Activated CD4-positive, alpha-beta T cell treated with anti-CD3 and anti-CD28 coated beads, Interleukin-2, amount 50 U/mL, for 48 hours (primary cell): ENCODE results near the gene TMEM42.
"Not testable (repeated sequence)": the region's sequence is repeated elsewhere in the genome, so short reads cannot be mapped to it uniquely, and the experiment has no call there.

Experiments
- DNase-seq, 2 experiments: peaks; one replicate each; pipeline ENCODE4 v3.0.0-alpha.2; 2020

TMEM42 gene

DNA sequence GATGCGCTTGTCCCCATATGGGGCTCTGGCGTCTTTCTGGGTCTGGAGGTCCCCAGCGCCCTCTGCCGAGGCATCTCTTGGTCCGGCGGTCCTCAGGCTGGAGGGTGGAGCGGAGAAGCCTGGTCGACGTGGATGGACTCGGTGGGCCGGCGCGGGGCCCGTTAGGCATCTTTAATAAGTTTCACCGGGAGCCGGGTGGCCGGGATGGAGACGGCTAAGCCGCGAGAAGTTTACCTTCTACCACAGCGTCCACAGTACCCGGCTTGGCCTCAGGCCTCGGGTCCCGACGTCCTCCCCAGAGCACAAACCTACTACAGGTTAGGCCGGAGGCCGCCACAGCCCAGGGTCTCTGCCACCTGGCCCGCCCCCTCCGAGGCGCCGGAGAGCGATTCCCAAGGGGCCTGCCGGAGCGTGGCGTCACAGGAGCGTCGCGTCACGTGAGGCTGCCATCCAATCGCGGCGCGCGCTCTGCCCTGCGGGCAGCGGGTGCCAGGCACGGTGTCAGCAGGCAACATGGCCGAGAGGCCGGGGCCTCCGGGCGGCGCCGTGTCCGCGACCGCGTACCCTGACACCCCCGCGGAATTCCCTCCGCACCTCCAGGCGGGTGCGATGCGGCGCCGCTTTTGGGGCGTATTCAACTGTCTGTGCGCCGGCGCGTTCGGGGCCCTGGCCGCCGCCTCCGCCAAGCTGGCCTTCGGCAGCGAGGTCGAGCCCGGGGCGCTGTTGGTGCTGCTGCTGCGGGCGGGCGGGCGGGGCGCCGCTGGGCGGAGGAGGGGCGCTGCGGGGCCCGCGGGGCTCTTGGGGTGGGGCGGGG, at the start of gene TMEM42:
Gene TMEM42, plus strand, starts transcription at position 501 of the 814 bp plus-strand sequence. Its CDS starts 13 bp downstream, at position 514.
- peak; percentile 86 to 88 for DNase-seq

- DNase-seq: no peak
These were observed 47.0 kb upstream of the TMEM42 start for GRCh38 chr3:44814751-44815150.

DNA sequence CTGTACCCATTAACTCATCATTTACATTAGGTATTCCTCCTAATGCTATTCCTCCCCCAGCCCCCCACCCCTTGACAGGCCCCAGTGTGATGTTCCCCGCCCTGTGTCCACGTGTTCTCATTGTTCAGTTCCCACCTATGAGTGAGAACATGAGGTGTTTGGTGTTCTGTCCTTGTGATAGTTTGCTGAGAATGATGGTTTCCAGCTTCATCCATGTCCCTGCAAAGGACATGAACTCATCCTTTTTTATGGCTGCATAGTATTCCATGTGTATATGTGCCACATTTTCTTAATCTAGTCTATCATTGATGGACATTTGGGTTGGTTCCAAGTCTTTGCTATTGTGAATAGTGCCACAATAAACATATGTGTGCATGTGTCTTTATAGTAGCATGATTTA, 45.4 kb upstream of the TMEM42 start:
- not testable (repeated sequence) for DNase-seq

DNA sequence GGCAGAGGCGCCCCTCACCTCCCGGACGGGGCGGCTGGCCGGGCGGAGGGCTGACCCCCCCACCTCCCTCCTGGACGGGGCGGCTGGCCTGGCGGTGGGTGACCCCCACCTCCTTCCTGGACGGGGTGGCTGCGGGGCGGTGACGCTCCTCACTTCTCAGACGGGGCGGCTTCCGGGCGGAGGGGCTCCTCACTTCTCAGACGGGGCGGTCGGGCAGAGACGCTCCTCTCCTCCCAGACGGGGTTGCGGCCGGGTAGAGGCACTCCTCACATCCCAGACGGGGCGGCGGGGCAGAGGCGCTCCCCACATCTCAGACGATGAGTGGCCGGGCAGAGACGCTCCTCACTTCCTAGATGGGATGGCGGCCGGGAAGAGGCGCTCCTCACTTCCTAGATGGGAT, 40.5 kb upstream of the TMEM42 start:
- DNase-seq: not testable (repeated sequence)

GRCh38 chr3:44825264-44825925, 36.3 kb upstream of the TMEM42 start:
- DNase-seq: no peak

DNA sequence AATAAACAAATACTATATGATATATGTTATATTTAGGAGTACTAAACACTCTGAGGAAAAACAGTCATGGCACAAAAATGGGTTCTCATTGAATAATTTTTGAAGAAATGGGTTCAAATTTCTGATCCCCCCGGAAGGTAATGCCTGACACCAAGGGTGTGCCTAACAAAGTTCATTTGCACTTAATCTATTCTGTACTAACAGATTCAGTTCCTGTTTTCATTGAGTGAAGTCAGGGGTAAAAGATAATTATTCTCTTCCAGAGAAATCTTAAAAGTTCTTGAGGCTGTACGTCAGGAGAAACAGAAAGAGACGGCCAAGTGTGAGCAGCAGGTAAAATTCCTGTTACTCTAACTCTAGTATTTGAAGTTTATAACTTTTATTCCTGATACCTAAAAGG, 34.5 kb upstream of the TMEM42 start:
- DNase-seq: no peak

DNA sequence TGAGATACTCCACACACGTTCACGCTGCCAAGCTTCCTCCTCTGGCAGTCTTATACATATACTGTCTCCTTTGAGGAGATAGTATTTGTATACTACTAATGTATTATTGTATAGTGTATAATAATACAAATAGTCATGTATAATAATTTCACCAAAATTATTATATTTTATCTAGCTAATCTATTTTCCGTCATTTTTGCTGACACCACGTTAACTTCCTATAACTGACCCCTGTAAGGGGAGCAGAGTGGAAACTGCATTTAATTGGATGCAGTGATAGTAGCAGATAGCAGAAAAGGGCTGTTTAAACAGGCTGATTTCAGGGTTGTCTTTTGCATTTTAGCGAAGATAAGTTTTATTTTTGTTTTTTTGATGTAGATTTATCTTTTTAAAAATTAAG, 30.5 kb upstream of the TMEM42 start:
- no peak for DNase-seq

- DNase-seq: no peak
These were observed 29.7 kb upstream of the TMEM42 start for GRCh38 chr3:44832032-44832431.

- DNase-seq: no peak
These were observed 28.7 kb upstream of the TMEM42 start for GRCh38 chr3:44832965-44833364.

DNA sequence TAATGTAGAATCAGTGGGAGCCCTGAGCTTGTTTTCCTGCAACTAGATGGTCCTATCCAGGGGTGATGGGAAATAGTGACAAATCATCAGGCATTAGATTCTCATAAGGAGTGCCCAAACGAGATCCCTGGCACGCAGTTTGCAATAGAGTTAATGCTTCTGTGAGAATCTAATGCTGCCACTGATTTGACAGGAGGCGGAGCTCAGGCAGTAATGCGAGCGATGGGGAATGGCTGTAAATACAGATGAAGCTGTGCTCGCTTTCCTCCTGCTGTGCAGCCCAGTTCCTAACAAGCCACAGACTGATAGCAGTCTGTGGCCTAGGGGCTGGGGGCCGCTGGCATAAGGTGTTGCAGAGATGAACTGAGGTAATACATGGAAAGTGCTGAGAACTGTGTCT, 28.3 kb upstream of the TMEM42 start:
- no peak for DNase-seq

DNA sequence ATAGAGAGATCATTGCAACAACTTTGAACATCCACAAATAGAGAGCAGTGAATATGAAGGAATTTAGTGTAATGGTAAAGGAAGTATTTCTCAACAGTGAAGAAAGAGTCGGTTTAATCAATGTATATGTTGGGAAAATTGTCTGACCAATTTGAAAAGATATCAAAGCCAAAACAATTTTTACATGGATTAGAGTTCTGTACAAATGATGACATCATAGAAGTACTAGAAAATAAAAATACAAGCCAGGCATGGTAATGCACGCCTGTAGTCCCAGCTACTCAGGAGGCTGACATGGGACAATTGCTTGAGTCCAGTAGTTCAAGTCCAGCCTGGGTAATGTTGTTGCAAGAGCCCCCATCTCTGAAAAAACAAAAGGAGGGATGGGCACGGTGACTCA, 26.0 kb upstream of the TMEM42 start:
- DNase-seq: no peak

DNA sequence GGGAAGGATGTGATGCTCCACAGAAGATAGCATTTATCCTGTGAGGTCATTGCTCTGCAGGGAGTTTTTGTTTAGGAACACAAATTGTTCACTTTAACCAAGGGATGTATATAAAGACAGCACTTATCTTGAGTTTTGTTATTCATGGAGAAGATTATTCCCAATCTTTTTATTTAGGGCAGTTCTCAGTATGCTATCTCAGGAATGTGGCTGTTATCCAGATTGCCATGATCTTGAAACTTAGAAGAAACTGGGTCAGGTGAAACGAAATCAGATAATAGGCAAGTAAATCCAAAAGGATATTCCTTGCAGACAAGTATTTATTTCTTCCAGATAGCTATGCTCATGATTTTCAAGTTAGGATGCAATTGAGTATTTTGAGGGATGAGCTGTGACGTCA, 19.3 kb upstream of the TMEM42 start:
- DNase-seq: no peak

GRCh38 chr3:44845528-44846520, 15.9 kb upstream of the TMEM42 start:
- DNase-seq: no peak

DNA sequence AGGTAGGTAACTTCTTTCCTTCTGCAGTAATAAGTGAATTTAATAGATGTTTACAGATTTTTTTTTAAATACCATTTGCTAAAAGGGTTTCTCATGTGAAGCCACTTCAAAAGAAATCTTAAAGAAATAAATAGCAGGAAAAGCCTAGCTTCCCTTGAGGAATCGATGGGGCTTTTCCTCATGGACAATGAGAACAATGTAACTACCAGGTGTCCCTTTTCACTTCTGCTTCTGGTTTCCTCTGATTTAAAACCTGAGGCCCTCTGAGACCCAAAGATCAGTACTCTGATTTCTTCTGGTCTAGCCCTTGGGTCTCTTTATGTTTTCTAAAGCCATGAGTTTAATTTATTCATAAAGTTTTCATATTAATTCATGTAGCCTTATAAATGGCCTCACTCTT, 13.1 kb upstream of the TMEM42 start:
- DNase-seq: no peak

DNA sequence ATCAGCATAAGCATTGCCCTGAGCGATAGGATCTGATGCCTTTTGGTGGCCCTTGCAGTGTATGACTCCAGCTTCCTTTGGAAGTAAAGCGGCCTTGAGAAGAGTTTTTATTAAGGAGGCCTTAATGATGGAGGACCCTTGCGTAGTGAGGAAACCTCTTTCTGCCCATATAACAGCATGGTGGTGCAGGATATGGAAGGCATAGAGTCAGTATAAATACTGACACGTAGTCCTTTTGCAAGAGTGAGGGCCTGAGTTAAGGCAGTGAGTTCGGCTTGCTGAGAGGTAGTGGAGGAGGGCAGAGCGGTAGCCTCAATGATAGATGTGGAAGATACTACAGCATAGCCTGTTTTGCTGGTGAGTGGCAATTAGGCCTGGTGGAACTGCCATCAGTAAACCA, 5.0 kb upstream of the TMEM42 start:
- DNase-seq: not testable (repeated sequence)

DNA sequence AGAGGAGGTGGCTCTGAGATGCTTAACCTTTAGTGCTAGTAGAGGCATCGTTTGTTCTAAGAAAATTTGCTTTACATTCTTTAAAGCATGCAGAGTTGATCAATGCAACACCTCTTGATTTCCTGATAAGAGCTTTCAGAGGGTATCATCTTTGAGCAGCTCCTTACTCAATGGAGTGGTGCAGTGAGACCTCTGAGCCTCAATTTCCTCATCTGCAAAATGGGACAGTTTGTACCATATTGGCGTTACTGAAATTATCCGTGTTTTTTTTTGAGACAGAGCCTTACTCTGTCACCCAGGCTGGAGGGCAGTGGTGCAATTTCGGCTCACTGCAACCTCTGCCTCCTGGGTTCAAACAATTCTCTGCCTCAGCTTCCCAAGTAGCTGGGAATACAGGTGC, 1.6 kb upstream of the TMEM42 start:
- no peak for DNase-seq

GRCh38 chr3:44862226-44862637, 520 bp downstream of the TMEM42 start:
- DNase-seq: no peak

DNA sequence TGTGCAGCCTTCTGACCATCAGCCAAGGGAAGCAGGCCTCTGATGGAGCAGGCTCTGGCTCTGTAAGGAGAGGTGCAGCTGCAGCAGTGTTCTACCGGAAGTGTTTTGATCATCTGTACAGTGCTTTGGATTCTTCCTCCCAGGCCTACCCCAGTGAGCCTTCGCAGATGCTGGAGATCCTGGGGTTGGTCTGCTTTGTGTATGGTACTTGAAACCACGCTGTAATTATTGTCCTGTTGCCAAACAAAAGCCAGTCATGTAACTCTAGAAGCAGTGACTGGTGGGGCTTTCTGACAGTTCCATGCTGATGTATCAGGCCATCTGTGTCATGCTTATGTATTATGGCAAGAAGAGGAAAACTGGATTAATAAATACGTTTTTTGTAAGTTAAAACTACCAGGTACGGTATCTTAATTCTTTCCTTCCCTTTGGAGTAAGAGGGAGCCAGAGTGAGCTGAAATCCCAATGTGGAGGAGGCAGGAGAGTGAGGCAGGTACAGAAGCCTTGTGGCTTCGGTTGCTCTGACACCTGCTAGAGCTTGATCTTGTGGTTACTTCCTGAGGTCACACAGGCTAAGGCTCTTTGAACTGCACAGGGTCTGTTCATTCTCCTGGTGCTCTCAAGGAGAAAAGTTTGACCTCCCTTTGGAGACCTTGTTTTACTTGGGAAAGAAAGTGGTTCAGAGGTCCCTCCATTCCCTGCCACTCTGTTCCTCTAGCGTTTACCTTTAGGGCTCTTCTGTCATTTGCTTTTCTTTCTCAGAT, 3.7 kb downstream of the TMEM42 start:
- no peak for DNase-seq

DNA sequence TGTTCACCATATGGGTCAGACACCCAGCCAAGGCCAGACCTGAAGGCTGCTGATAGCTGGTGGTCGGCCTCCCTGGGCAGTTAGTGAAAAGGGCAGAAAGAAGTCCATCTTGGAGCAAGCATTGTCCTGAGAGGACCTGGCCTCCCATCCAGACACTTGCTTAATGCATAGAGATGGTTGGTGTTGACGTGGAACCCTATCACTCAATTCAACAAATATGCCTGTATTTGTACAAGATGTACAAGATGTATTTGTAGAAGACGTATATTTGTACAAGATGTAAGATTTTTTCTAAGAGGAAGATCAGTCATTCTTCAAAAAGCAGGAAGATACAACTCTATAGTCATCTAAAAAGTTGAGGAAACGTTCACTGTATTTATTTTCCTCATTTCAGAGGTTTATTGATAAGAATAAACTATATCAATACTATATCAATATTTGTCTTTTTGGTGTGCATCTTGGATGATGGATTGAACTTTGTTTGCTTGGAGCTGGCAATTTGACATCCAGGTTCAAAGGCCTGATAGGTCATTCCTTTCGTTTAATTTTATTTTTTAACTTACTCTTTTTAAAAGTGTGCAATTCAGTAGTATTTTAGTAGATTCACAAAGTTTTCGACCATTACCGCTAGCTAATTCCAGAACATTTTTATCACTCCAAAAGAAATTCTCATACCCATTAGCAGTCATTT, 5.9 kb downstream of the TMEM42 start:
- DNase-seq: no peak

GRCh38 chr3:44870375-44871061, 8.8 kb downstream of the TMEM42 start:
- no peak for DNase-seq

GRCh38 chr3:44874308-44874707, 12.6 kb downstream of the TMEM42 start, which contains the start of gene TGM4:
Gene TGM4, plus strand, starts transcription at chr3:44874608. Its CDS starts 71 bp downstream, at chr3:44874679.
- no peak for DNase-seq
